WTC11 (cell line): ENCODE data around the gene TFCP2.
A peak's percentile ranks its signal among the peaks of the same experiment; 100 is the strongest.

Experiments
- ATF3 ChIP-seq: sonication (generic); formaldehyde crosslinking; conservative IDR thresholded peaks from 2 replicates; pipeline ENCODE4 v1.8.1; 2022; ENCODE audit warnings: mild to moderate bottlenecking, missing genetic modification reagents
- CREB1 ChIP-seq: sonication (generic); formaldehyde crosslinking; IDR thresholded peaks from 2 replicates; pipeline ENCODE4 v1.8.0; 2023; ENCODE audit warnings: mild to moderate bottlenecking, missing genetic modification reagents
- CTCF ChIP-seq: fragments of 200-600 bp; IDR thresholded peaks from 2 replicates; pipeline ENCODE4 v1.8.0; 2022; ENCODE audit warnings: antibody characterized with exemption
- ESRRA ChIP-seq: sonication (generic); formaldehyde crosslinking; IDR thresholded peaks from 2 replicates; pipeline ENCODE4 v1.8.1; 2022; ENCODE audit warnings: mild to moderate bottlenecking, missing genetic modification reagents, borderline replicate concordance
- JUN ChIP-seq: sonication (generic); formaldehyde crosslinking; IDR thresholded peaks from 2 replicates; pipeline ENCODE4 v1.8.0; 2023; ENCODE audit warnings: mild to moderate bottlenecking, missing genetic modification reagents
- MYBL2 ChIP-seq: sonication (generic); formaldehyde crosslinking; IDR thresholded peaks from 2 replicates; pipeline ENCODE4 v1.8.1; 2023; ENCODE audit warnings: mild to moderate bottlenecking, moderate library complexity, missing genetic modification reagents
- NR3C1 ChIP-seq: sonication (generic); formaldehyde crosslinking; conservative IDR thresholded peaks from 2 replicates; pipeline ENCODE4 v1.8.1; 2023; ENCODE audit warnings: low read depth, mild to moderate bottlenecking, missing genetic modification reagents
- SP1 ChIP-seq: sonication (generic); formaldehyde crosslinking; conservative IDR thresholded peaks from 2 replicates; pipeline ENCODE4 v1.8.1; 2022; ENCODE audit warnings: missing genetic modification reagents
- TEAD4 ChIP-seq: sonication (generic); formaldehyde crosslinking; IDR thresholded peaks from 2 replicates; pipeline ENCODE4 v1.8.0; 2022; ENCODE audit warnings: mild to moderate bottlenecking, missing genetic modification reagents
- ZBTB21 ChIP-seq: sonication (generic); formaldehyde crosslinking; IDR thresholded peaks from 2 replicates; pipeline ENCODE4 v1.8.1; 2023; ENCODE audit warnings: mild to moderate bottlenecking, missing genetic modification reagents, borderline replicate concordance
- TF ChIP-seq, protein P1 (sequence below): sonication (generic); formaldehyde crosslinking; IDR thresholded peaks from 2 replicates; pipeline ENCODE4 v1.8.0; 2022; ENCODE audit warnings: missing genetic modification reagents
- TF ChIP-seq, protein P2 (sequence below): sonication (generic); formaldehyde crosslinking; IDR thresholded peaks from 2 replicates; pipeline ENCODE4 v1.8.1; 2022; ENCODE audit warnings: mild to moderate bottlenecking, missing genetic modification reagents, moderate library complexity, borderline replicate concordance
- TF ChIP-seq, protein P3 (sequence below): sonication (generic); formaldehyde crosslinking; IDR thresholded peaks from 2 replicates; pipeline ENCODE4 v1.8.1; 2023; ENCODE audit warnings: mild to moderate bottlenecking, moderate library complexity, missing genetic modification reagents

DNA sequence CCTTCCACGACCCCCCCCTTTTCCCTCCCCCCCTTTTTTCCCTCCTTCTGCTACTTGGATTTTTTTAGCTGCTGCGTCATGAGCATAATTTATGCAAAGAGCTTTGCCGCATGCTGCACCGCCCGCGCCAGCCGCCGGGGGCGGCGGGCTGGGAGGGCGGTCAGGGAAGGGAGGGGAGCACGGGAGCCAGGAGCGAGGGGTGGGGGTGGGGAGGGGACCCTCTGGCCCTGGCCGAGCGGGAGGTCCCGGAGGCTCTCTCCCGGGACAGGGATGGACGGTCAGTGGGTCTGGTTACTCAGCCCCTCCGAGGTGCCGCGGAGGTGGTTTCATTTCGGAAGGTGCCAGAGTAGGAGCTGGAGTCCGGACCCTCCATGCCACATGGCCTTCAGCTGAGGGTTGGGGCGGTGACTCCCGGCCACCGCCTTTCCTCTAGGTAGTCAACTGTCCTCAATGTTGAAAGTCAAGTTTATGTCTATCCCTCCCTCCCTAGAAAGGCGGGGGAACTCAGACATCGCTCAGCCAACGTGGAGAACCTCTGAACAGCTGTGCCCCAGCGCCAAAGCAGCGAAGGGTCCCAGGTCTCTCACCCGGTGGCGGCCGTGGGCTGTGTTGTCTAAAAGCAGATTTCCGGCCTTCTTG, 45.2 kb upstream of the TFCP2 start, which contains the start of gene POU6F1:
- TF ChIP-seq CTCF (peak; percentile 34; the same call in 1 of the 2 replicates), NR3C1 (CRISPR knock-in tag) (no peak), ESRRA (CRISPR knock-in tag) (no peak), MYBL2 (CRISPR knock-in tag) (no peak), CREB1 (CRISPR knock-in tag) (no peak), ZBTB21 (CRISPR knock-in tag) (no peak), SP1 (no peak), ATF3 (CRISPR knock-in tag) (no peak), JUN (CRISPR knock-in tag) (no peak), TEAD4 (CRISPR knock-in tag) (no peak)
- TF ChIP-seq, protein P1, sequence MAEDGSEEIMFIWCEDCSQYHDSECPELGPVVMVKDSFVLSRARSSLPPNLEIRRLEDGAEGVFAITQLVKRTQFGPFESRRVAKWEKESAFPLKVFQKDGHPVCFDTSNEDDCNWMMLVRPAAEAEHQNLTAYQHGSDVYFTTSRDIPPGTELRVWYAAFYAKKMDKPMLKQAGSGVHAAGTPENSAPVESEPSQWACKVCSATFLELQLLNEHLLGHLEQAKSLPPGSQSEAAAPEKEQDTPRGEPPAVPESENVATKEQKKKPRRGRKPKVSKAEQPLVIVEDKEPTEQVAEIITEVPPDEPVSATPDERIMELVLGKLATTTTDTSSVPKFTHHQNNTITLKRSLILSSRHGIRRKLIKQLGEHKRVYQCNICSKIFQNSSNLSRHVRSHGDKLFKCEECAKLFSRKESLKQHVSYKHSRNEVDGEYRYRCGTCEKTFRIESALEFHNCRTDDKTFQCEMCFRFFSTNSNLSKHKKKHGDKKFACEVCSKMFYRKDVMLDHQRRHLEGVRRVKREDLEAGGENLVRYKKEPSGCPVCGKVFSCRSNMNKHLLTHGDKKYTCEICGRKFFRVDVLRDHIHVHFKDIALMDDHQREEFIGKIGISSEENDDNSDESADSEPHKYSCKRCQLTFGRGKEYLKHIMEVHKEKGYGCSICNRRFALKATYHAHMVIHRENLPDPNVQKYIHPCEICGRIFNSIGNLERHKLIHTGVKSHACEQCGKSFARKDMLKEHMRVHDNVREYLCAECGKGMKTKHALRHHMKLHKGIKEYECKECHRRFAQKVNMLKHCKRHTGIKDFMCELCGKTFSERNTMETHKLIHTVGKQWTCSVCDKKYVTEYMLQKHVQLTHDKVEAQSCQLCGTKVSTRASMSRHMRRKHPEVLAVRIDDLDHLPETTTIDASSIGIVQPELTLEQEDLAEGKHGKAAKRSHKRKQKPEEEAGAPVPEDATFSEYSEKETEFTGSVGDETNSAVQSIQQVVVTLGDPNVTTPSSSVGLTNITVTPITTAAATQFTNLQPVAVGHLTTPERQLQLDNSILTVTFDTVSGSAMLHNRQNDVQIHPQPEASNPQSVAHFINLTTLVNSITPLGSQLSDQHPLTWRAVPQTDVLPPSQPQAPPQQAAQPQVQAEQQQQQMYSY: no peak
- TF ChIP-seq, protein P2, sequence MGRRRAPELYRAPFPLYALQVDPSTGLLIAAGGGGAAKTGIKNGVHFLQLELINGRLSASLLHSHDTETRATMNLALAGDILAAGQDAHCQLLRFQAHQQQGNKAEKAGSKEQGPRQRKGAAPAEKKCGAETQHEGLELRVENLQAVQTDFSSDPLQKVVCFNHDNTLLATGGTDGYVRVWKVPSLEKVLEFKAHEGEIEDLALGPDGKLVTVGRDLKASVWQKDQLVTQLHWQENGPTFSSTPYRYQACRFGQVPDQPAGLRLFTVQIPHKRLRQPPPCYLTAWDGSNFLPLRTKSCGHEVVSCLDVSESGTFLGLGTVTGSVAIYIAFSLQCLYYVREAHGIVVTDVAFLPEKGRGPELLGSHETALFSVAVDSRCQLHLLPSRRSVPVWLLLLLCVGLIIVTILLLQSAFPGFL: no peak
- TF ChIP-seq, protein P3, sequence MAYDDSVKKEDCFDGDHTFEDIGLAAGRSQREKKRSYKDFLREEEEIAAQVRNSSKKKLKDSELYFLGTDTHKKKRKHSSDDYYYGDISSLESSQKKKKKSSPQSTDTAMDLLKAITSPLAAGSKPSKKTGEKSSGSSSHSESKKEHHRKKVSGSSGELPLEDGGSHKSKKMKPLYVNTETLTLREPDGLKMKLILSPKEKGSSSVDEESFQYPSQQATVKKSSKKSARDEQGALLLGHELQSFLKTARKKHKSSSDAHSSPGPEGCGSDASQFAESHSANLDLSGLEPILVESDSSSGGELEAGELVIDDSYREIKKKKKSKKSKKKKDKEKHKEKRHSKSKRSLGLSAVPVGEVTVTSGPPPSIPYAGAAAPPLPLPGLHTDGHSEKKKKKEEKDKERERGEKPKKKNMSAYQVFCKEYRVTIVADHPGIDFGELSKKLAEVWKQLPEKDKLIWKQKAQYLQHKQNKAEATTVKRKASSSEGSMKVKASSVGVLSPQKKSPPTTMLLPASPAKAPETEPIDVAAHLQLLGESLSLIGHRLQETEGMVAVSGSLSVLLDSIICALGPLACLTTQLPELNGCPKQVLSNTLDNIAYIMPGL (CRISPR knock-in tag): no peak
